Astrocyte (in vitro differentiated cells and primary cell): ENCODE measurements around the gene ATP2B3. TPM values are rescaled to one million over a fixed set of nuclear protein-coding genes. Genes with fewer than 3 reads are reported as not detected.

Experiments
- DNase-seq: peaks from one replicate; pipeline ENCODE4 v3.0.0-alpha.2; 2010; ENCODE audit warnings: low read depth
- FAIRE-seq: peaks from 2 replicates; lab custom pipeline; 2011; peaks lifted over from hg19 to GRCh38; lab: Jason Lieb, UNC
- H2AFZ ChIP-seq: 2 replicates; pipeline ENCODE4 v1.6.0; 2012; ENCODE audit warnings: low read depth, low read length, inconsistent platforms
- H3K27ac ChIP-seq: 2 replicates; pipeline ENCODE4 v1.5.1; 2011; ENCODE audit warnings: low read depth, low read length, inconsistent platforms
- H3K27me3 ChIP-seq: 2 replicates; pipeline ENCODE4 v1.6.0; 2011; ENCODE audit warnings: low read length, inconsistent platforms; ENCODE audit not compliant: insufficient read depth
- H3K36me3 ChIP-seq: 2 replicates; pipeline ENCODE4 v1.5.1; 2011; ENCODE audit warnings: low read length, inconsistent platforms; ENCODE audit not compliant: insufficient read depth
- H3K4me1 ChIP-seq: 2 replicates; pipeline ENCODE4 v1.5.1; 2011; ENCODE audit warnings: low read length, inconsistent platforms; ENCODE audit not compliant: insufficient read depth
- H3K4me2 ChIP-seq: 2 replicates; pipeline ENCODE4 v1.6.0; 2012; ENCODE audit warnings: low read length, inconsistent platforms
- H3K4me3 ChIP-seq: 2 replicates; pipeline ENCODE4 v1.5.1; 2011; ENCODE audit warnings: low read depth, mild to moderate bottlenecking, low read length, inconsistent platforms; ENCODE audit not compliant: insufficient read depth
- H3K79me2 ChIP-seq: 2 replicates; pipeline ENCODE4 v1.6.0; 2012; ENCODE audit warnings: mild to moderate bottlenecking, low read length, inconsistent platforms; ENCODE audit not compliant: insufficient read depth
- H3K9ac ChIP-seq: 2 replicates; pipeline ENCODE4 v1.6.0; 2012; ENCODE audit warnings: mild to moderate bottlenecking, low read length, inconsistent platforms
- H3K9me3 ChIP-seq: 2 replicates; pipeline ENCODE4 v1.5.1; 2012; ENCODE audit warnings: low read depth, mild to moderate bottlenecking, low read length, inconsistent platforms; ENCODE audit not compliant: insufficient read depth
- H4K20me1 ChIP-seq: 2 replicates; pipeline ENCODE4 v1.6.0; 2012; ENCODE audit warnings: low read length, inconsistent platforms; ENCODE audit not compliant: insufficient read depth
- H3K27ac Mint-ChIP-seq: one replicate; pipeline ENCODE4 v1.8.0; 2021; ENCODE audit warnings: mild to moderate bottlenecking, mixed read lengths; ENCODE audit not compliant: unreplicated experiment
- H3K27me3 Mint-ChIP-seq: one replicate; pipeline ENCODE4 v1.8.0; 2021; ENCODE audit warnings: low read depth, mixed read lengths; ENCODE audit not compliant: unreplicated experiment
- H3K36me3 Mint-ChIP-seq: one replicate; pipeline ENCODE4 v1.8.0; 2021; ENCODE audit warnings: low read depth, mixed read lengths; ENCODE audit not compliant: unreplicated experiment
- H3K4me1 Mint-ChIP-seq: one replicate; pipeline ENCODE4 v1.8.0; 2021; ENCODE audit warnings: low read depth, mixed read lengths; ENCODE audit not compliant: unreplicated experiment
- H3K4me3 Mint-ChIP-seq: one replicate; pipeline ENCODE4 v1.8.0; 2021; ENCODE audit warnings: mild to moderate bottlenecking, moderate library complexity, mixed read lengths; ENCODE audit not compliant: unreplicated experiment
- H3K9me3 Mint-ChIP-seq: one replicate; pipeline ENCODE4 v1.8.0; 2021; ENCODE audit warnings: mild to moderate bottlenecking, mixed read lengths; ENCODE audit not compliant: unreplicated experiment
- CTCF ChIP-seq: IDR thresholded peaks from 2 replicates; pipeline ENCODE4 v1.5.1; 2011; ENCODE audit warnings: low read depth, mild to moderate bottlenecking, inconsistent platforms, low read length, moderate library complexity; ENCODE audit not compliant: insufficient read depth
- EZH2 ChIP-seq: IDR thresholded peaks from 2 replicates; pipeline ENCODE4 v1.6.1; 2012; ENCODE audit warnings: mild to moderate bottlenecking, low read length, inconsistent platforms; ENCODE audit not compliant: insufficient read depth
- total RNA-seq: library from RNA; stranded (reverse); gene quantifications from 2 replicates; pipeline ENCODE4 v1.2.1, GENCODE V29; 2021

The ATP2B3 gene
- total RNA-seq, 1 donor from 2014 or later, result 0.52 TPM

DNA sequence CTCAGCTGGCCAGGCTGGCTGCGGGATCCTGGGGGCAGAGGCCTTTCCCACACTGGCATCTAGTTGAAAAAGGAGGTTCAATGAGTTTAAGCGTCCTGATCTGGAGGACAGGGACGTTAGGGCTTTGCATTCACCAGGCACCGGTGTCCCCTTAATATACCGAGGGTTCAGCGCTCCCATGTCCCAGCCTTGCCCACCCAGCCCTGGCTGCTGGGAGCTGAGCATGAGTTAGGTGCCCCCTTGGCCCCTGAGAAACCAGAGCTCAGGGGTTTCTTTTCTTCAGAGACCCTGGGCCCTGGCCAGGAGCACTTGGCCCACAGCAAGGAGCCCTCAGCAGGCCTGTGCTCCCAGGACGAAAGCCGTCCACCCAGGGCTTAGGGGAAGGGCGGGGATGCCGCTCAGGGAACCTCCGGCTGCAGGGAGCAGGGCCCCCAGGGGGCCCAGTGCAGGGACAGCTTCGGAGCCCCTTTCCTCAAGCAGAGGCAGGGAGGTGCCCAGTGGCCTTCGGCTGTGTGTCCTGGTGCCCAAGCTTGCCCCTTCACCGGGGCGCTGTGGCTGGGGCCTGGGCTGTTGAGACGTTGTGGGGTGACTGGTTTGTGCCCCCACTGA, 108.7 kb downstream of the ATP2B3 start:
- Mint-ChIP-seq H3K9me3 (peaks cover 2% of the 10 kb centered on the region), H3K4me3 (no peak overlapping the region), H3K27me3 (peaks cover 37% of the 10 kb centered on the region), H3K4me1 (no peaks in the 10 kb centered on the region), H3K27ac (no peak overlapping the region), H3K36me3 (no peaks in the 10 kb centered on the region)
- Histone ChIP-seq H3K27me3 (no peaks in the 10 kb centered on the region), H3K9ac (no peak overlapping the region), H3K4me3 (no peak overlapping the region), H3K79me2 (no peaks in the 10 kb centered on the region), H4K20me1 (no peaks in the 10 kb centered on the region), H3K9me3 (no peaks in the 10 kb centered on the region), H3K27ac (no peak overlapping the region), H3K4me1 (no peaks in the 10 kb centered on the region), H3K4me2 (no peak overlapping the region), H2AFZ (no peak overlapping the region), H3K36me3 (no peaks in the 10 kb centered on the region)
- FAIRE-seq (no peak), DNase-seq (no peak)
- TF ChIP-seq CTCF, result no peak
- TF ChIP-seq EZH2, result no peak

GRCh38 chrX:153626863-153627674, 109.6 kb downstream of the ATP2B3 start:
- H3K36me3 Mint-ChIP-seq, result no peaks in the 10 kb centered on the region
- FAIRE-seq (no peak), DNase-seq (no peak)
- H3K4me1 Mint-ChIP-seq, result no peaks in the 10 kb centered on the region
- Histone ChIP-seq H3K4me2 (no peak overlapping the region), H3K4me1 (no peaks in the 10 kb centered on the region), H3K9ac (no peak overlapping the region), H3K36me3 (no peaks in the 10 kb centered on the region), H3K4me3 (no peak overlapping the region), H2AFZ (no peak overlapping the region), H3K27ac (no peak overlapping the region), H3K27me3 (no peaks in the 10 kb centered on the region), H3K79me2 (no peaks in the 10 kb centered on the region), H3K9me3 (no peaks in the 10 kb centered on the region), H4K20me1 (no peaks in the 10 kb centered on the region)
- H3K27me3 Mint-ChIP-seq, result peaks cover 40% of the 10 kb centered on the region
- no peak overlapping the region for H3K27ac Mint-ChIP-seq
- no peak overlapping the region for H3K4me3 Mint-ChIP-seq
- no peak for TF ChIP-seq CTCF
- no peak for TF ChIP-seq EZH2
- peaks cover 6% of the 10 kb centered on the region for H3K9me3 Mint-ChIP-seq

GRCh38 chrX:153627675-153628111, 110.3 kb downstream of the ATP2B3 start:
- no peak overlapping the region for H3K27ac Mint-ChIP-seq
- no peak for FAIRE-seq
- H3K27ac ChIP-seq, result no peak overlapping the region

More at GRCh38 chrX:153627675-153628111, 110.3 kb downstream of the ATP2B3 start:
- Mint-ChIP-seq H3K4me3 (no peak overlapping the region), H3K27me3 (peaks cover 35% of the 10 kb centered on the region), H3K4me1 (no peaks in the 10 kb centered on the region), H3K9me3 (peaks cover 6% of the 10 kb centered on the region), H3K36me3 (no peaks in the 10 kb centered on the region)
- TF ChIP-seq CTCF (no peak), EZH2 (no peak)
- H3K79me2 ChIP-seq, result no peaks in the 10 kb centered on the region
- H3K9me3 ChIP-seq, result no peaks in the 10 kb centered on the region
- no peak overlapping the region for H2AFZ ChIP-seq
- H3K9ac ChIP-seq, result no peak overlapping the region
- H3K4me3 ChIP-seq, result no peak overlapping the region
- H3K36me3 ChIP-seq, result no peaks in the 10 kb centered on the region
- H3K27me3 ChIP-seq, result no peaks in the 10 kb centered on the region
- no peaks in the 10 kb centered on the region for H4K20me1 ChIP-seq
- no peak overlapping the region for H3K4me2 ChIP-seq
- DNase-seq, result no peak
- no peaks in the 10 kb centered on the region for H3K4me1 ChIP-seq
